Stimulated activated naive CD4-positive, alpha-beta T cell (primary cell): ENCODE results near the gene GPSM1.

Experiments used
- DNase-seq, 6 experiments: peaks; one replicate each; lab custom pipeline; 2025; lab: John Stamatoyannopoulos, UW

GPSM1 gene

GRCh38 chr9:136304456-136304855, 22.9 kb upstream of the GPSM1 start:
- DNase-seq = no peak

- DNase-seq = no peak
These were observed 22.4 kb upstream of the GPSM1 start for GRCh38 chr9:136304981-136305380.

DNA sequence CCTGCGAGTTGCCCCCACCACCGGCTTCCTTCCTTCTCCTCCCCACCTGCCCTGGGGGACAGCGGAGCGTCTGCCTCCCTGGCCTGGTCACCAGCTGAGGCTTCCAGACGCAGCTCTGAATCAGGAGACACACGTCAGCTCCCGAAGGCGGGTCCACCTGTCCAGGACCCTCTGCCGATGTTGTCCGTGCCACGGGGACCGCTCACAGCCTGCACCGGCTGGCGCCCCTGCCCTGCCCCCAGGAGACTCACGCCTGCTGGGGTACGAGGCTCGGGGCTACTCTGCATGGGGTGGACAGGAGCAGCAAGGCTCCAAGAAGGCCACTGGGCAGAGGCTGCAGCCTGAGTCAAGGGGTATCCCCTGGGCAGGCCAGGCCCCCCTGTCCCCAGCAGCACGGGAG, 21.5 kb upstream of the GPSM1 start:
- DNase-seq = no peak

GRCh38 chr9:136306211-136307208, 20.8 kb upstream of the GPSM1 start:
- DNase-seq = no peak

DNA sequence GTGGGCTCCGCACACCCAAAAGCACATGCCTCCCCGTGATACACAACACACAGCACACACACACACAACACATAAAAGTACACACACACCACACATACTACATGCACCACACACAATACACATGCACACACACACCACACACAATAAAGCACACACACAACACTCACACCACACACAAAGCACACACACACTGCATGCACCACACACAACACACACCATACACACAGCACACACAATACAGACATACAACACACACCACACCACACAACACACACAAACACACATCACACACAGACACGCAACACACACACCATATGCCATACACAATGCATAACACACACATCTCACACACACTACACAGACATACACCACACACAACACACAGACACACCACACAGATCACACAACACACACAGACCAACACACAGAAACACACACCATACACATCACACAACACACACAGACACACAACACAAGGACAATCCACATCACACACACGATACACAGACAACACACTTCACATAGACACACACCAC, 20.1 kb upstream of the GPSM1 start:
- no peak for DNase-seq

DNA sequence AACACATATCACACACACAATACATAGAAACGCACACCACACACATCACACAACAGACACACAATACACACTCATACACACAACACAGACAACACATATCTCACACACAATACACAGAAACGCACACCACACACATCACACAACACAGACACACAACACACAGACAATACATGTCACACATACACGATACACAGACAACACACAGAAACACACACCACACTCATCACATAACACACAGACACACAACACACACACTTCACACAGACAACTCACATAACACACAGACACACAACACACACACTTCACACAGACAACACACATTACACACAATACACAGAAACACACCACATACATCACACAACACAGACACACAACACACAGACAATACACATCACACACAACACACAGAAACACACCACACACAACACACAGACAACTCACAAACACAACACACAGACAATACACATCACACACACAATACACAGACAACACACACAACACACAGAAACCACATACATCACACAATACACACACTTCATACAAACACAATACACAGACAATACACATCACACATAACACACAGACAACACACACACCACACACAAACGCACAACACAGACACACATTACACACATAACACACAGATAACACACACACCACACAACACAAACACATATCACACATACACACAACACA, 19.2 kb upstream of the GPSM1 start:
- no peak for DNase-seq

DNA sequence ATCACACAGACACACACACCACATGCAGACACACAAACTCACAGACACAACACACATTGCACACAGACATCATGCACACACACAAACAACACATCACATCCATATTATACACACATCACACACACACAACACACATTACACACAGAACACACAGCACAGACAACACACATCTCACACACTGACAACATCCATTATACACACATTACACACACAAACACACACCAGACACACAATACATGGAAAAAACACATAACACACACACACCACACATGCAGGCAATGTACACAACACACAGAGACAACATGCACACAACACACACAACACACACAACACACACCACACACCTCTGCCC, 18.7 kb upstream of the GPSM1 start:
- no peak for DNase-seq

DNA sequence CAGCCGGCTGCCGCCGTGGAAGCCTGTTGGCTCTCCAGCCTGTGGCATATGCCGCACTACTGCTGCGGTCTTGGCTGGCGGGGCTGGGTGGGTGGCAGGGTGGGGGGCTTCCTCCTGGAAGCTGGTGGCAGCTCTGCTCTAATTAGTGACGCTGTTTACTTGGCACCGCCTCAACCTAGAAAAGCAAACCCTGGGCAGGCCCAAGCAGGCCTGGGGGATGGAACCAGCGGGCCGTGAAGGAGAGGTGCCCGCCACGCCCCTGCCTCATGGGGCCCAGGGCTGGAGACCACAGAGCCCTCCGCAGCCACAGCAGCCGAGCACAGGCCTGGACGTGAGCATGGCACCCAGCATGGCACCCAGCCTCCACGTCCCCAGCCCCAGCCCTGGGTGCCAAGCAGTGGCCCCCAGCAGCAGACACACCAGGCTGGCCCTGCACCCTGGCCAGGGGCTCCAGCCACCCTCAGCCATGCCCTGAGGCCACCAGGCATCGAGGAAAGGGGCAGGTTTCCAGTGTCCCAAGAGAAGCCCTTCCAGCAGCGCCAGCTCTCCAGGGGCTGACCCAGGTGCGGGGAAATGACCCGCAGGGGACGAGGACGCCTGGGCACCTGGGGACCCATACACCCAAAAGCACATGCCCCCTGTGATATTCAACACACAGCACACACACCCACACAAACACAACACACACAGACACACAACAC, 18.1 kb upstream of the GPSM1 start:
- no peak for DNase-seq

DNA sequence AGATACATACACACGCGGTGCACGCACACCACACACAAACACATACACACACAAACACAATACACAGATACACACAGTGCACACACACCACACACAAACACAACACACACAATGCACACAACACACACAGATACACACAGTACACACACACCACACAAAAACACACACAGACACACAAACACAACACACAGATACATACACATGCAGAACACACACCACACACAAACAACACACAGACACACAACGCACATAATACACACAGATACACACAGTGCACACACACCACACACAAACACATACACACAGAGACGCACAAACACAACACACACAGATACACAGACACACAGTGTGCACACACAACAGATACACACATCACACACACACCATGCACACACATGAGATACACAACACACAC, 17.5 kb upstream of the GPSM1 start:
- no peak for DNase-seq

- no peak for DNase-seq
These were observed 16.9 kb upstream of the GPSM1 start for GRCh38 chr9:136310273-136311030.

- peak in 2 of 6 experiments; percentile 6 to 14 for DNase-seq
These were observed 16.0 kb upstream of the GPSM1 start for GRCh38 chr9:136311051-136312008.

DNA sequence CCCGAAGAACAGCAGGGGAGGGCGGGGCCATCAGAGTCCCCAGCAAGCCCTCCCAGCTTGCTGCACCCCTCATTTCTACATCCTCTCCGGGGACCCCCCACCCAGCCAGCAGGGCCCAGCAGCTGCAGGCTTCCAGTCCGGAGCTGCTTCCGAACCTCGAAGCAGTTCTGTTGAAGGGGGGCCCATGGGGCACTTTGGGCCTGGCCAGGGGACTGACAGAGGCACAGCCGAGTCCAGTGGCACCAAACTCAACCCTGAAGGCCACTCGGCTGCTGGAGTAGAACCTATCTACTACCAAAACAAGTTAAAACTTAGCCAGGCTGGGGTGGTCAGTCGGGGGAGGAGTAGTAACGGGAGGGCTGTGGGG, 15.3 kb upstream of the GPSM1 start:
- DNase-seq = no peak

- peak in 5 of 6 experiments; percentile 8 to 32 (median 20) for DNase-seq
These were observed 14.9 kb upstream of the GPSM1 start for GRCh38 chr9:136312436-136312835.

- no peak for DNase-seq
These were observed 14.0 kb upstream of the GPSM1 start for GRCh38 chr9:136313111-136314055.

DNA sequence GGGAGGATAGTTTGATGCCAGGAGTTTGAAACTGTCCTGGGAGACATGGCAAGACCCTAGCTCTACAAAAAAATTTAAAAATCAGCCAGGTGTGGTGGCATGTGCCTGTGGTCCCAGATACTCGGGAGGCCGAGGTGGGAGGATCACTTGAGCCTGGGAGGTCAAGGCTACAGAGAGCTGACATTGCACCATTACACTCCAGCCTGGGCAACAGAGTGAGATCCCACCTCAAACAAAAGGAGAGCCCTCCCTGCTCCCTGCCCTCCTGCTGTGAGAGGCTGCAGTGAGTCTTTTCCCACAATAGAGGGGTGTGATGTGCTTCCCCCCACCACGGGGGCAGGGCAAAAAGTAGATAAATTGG, 13.3 kb upstream of the GPSM1 start:
- no peak for DNase-seq

DNA sequence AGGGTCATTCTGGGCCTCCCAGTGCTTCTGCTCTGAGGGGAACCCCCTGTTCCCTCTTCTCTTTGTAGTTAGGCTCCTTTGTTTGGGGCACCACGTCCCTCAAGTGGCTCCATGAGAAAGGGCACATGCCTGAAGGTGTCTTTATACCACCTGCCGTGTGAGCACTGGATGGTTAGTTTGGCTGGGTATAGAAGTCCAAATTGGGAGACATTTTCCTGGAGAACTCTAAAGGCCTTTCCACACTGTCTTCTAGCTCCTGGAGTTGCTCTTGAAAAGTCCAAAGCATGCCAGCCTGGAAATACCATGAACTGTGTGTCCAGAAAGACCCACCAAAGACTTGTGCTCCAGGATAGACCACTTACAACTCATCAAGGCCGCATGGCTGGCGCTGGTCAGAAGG, 12.4 kb upstream of the GPSM1 start:
- DNase-seq = no peak

DNA sequence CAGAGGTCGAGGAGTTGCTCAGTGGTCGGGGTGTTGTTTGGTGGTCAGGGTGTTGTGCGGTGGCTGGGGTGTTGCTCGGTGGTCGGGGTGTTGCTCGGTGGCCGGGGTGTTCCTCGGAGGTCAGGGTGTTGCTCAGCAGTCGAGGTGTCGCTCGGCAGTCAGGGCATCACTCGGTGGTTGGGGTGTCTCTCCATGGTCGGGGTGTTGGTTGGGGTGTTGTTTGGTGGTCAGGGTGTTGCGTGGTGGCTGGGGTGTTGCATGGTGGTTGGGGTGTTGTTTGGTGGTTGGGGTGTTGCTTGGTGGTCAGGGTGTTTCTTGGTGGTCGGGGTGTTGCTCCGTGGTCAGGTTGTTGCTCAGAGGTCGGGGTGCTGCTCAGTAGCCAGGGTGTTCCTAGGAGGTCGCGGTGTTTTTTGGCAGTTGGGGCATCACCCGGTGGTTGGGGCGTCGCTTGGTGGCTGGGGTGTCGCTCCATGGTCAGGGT, 11.0 kb upstream of the GPSM1 start:
- DNase-seq = no peak

GRCh38 chr9:136316896-136317676, 10.3 kb upstream of the GPSM1 start:
- no peak for DNase-seq
